PC-3 (cell line): ENCODE data around the gene EIPR1. TPM values are rescaled to one million over a fixed set of nuclear protein-coding genes. Genes with fewer than 3 reads are reported as not detected.

Source experiments
- ATAC-seq: fragments of 200-7000 bp; cut with Tn5 transposase; 2 replicates; pipeline ENCODE4 v1.9.1; 2020; ENCODE audit warnings: mild to moderate bottlenecking, moderate library complexity
- BruUV-seq: library from RNA; stranded (reverse); fragments of 400-500 nt; replicated peaks from 2 replicates; lab custom pipeline; 2021; lab: Mats Ljungman, UMichigan
- CTCF ChIA-PET: fragments of 300-600 bp; sonication (Branson Sonifier 250); formaldehyde crosslinking; loops from one replicate; lab custom pipeline; 2022; ENCODE audit warnings: antibody characterized with exemption; lab: Charles Lee
- POLR2A ChIA-PET: fragments of 300-600 bp; sonication (Branson Sonifier 250); formaldehyde crosslinking; loops from one replicate; lab custom pipeline; 2022; ENCODE audit warnings: antibody characterized with exemption; ENCODE audit not compliant: unreplicated experiment; lab: Charles Lee
- DNase-seq: peaks from one replicate; pipeline ENCODE4 v3.0.0-alpha.2; 2015
- H2AFZ ChIP-seq: fragments of 300-600 bp; sonication (generic); 2 replicates; pipeline ENCODE4 v1.6.0; 2016; ENCODE audit warnings: antibody characterized with exemption, low read length
- H3F3A ChIP-seq: fragments of 300-600 bp; sonication (generic); one replicate; pipeline ENCODE4 v1.6.0; 2017; ENCODE audit warnings: antibody characterized with exemption, low read length, control low read depth, mild to moderate bottlenecking; ENCODE audit not compliant: unreplicated experiment
- H3K27ac ChIP-seq: fragments of 300-600 bp; sonication (generic); 2 replicates; pipeline ENCODE4 v1.5.1; 2016; ENCODE audit warnings: mild to moderate bottlenecking, low read length
- H3K27me3 ChIP-seq: fragments of 300-600 bp; sonication (generic); 2 replicates; pipeline ENCODE4 v1.6.1; 2016; ENCODE audit warnings: low read length, mixed read lengths
- H3K36me3 ChIP-seq: fragments of 300-600 bp; sonication (generic); 2 replicates; pipeline ENCODE4 v1.6.1; 2016; ENCODE audit warnings: low read depth, mixed run types, low read length, mixed read lengths
- H3K4me1 ChIP-seq: fragments of 300-600 bp; sonication (generic); 2 replicates; pipeline ENCODE4 v1.5.1; 2016; ENCODE audit warnings: low read length; ENCODE audit not compliant: insufficient read depth
- H3K4me2 ChIP-seq: fragments of 300-600 bp; sonication (generic); 2 replicates; pipeline ENCODE4 v1.6.0; 2016; ENCODE audit warnings: low read length
- H3K4me3 ChIP-seq: fragments of 300-600 bp; sonication (generic); 2 replicates; pipeline ENCODE4 v1.5.1; 2016; ENCODE audit warnings: mild to moderate bottlenecking, low read length, mixed read lengths
- H3K79me2 ChIP-seq: fragments of 300-600 bp; sonication (generic); 2 replicates; pipeline ENCODE4 v1.6.1; 2017; ENCODE audit warnings: low read length, mixed read lengths
- H3K9ac ChIP-seq: fragments of 300-600 bp; sonication (generic); 2 replicates; pipeline ENCODE4 v1.6.0; 2016; ENCODE audit warnings: mild to moderate bottlenecking, low read length
- H3K9me2 ChIP-seq: fragments of 300-600 bp; sonication (generic); replicated peaks from 2 replicates; pipeline ENCODE4 v1.6.1; 2016; ENCODE audit warnings: mixed run types, low read length, mixed read lengths
- H3K9me3 ChIP-seq: fragments of 300-600 bp; sonication (generic); 2 replicates; pipeline ENCODE4 v1.6.1; 2016; ENCODE audit warnings: low read length, mixed read lengths
- H4K20me1 ChIP-seq: fragments of 300-600 bp; sonication (generic); 2 replicates; pipeline ENCODE4 v1.6.1; 2016; ENCODE audit warnings: low read length, mixed read lengths
- EZH2 ChIP-seq: fragments of 300-600 bp; sonication (generic); IDR thresholded peaks from one replicate; pipeline ENCODE4 v1.6.1; 2017; ENCODE audit warnings: antibody characterized with exemption, mild to moderate bottlenecking, low read length; ENCODE audit not compliant: unreplicated experiment
- EZH2phosphoT487 ChIP-seq: fragments of 300-600 bp; sonication (generic); IDR thresholded peaks from 2 replicates; pipeline ENCODE4 v1.6.1; 2018; ENCODE audit warnings: mild to moderate bottlenecking, antibody characterized with exemption, low read length, borderline replicate concordance
- intact Hi-C: fragments of 100-400 bp; cut with micrococcal nuclease; formaldehyde crosslinking; loops from 2 replicates; pipeline ENCODE4 v1.9.0; 2023
- total RNA-seq: library from RNA; depleted of rRNA; stranded (reverse); fragments of >200 nt; gene quantifications from 2 replicates; pipeline ENCODE4 v1.2.3, GENCODE V29; 2014
- TF ChIP-seq, protein P1 (sequence below): fragments of 300-600 bp; sonication (generic); conservative IDR thresholded peaks from 2 replicates; pipeline ENCODE4 v1.5.1; 2017; ENCODE audit warnings: antibody characterized with exemption, low read depth, mild to moderate bottlenecking, low read length

The EIPR1 gene
- total RNA-seq, 1 experiment from 2014 or later = 90.1 TPM

- no peak for DNase-seq
- intact Hi-C loops = no loop called here
- no peak overlapping the region for H3K4me2 ChIP-seq
- H3K27me3 ChIP-seq = no peaks in the 10 kb centered on the region
- no TSS peak for BruUV-seq
- TF ChIP-seq, protein P1, sequence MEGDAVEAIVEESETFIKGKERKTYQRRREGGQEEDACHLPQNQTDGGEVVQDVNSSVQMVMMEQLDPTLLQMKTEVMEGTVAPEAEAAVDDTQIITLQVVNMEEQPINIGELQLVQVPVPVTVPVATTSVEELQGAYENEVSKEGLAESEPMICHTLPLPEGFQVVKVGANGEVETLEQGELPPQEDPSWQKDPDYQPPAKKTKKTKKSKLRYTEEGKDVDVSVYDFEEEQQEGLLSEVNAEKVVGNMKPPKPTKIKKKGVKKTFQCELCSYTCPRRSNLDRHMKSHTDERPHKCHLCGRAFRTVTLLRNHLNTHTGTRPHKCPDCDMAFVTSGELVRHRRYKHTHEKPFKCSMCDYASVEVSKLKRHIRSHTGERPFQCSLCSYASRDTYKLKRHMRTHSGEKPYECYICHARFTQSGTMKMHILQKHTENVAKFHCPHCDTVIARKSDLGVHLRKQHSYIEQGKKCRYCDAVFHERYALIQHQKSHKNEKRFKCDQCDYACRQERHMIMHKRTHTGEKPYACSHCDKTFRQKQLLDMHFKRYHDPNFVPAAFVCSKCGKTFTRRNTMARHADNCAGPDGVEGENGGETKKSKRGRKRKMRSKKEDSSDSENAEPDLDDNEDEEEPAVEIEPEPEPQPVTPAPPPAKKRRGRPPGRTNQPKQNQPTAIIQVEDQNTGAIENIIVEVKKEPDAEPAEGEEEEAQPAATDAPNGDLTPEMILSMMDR = no peak
- no peak for TF ChIP-seq EZH2
- no peak for TF ChIP-seq EZH2phosphoT487
- no peaks in the 10 kb centered on the region for H4K20me1 ChIP-seq
- H3K79me2 ChIP-seq = no peaks in the 10 kb centered on the region
- ChIA-PET CTCF (no interaction called here), POLR2A (no interaction called here)
- no peak for ATAC-seq
- H3K9ac ChIP-seq = no peak overlapping the region
- no peaks in the 10 kb centered on the region for H3F3A ChIP-seq
- peaks cover 5% of the 10 kb centered on the region; the same call in 1 of the 2 replicates for H3K36me3 ChIP-seq
- no peak overlapping the region for H3K4me3 ChIP-seq
- no peak overlapping the region for H2AFZ ChIP-seq
- no peaks in the 10 kb centered on the region for H3K9me3 ChIP-seq
- H3K27ac ChIP-seq = no peak overlapping the region
- H3K4me1 ChIP-seq = no peaks in the 10 kb centered on the region
- no peaks in the 10 kb centered on the region for H3K9me2 ChIP-seq
Measured at GRCh38 chr2:3208591-3208990, 169.0 kb downstream of the EIPR1 start.

DNA sequence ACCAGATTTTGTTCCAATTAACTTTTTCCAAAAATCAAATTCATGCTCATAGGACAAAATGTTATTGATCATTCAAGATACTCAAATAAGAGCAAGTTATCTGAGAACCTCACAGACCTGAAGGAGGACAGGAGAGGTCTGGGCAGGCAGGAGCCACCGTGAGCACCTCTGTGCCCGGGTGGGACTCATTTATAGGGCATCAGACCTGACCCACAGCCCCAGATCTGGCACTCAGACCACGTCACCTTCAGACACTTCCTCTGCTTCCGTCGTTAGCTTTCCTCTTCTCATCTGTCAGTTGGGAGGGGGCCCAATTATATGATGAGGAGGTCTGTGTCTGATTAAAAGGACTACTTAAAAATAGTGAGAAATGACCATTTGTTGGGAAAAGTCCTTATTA, 169.4 kb downstream of the EIPR1 start:
- Histone ChIP-seq H3K9me2 (no peaks in the 10 kb centered on the region), H4K20me1 (no peaks in the 10 kb centered on the region), H3K9me3 (no peaks in the 10 kb centered on the region), H3K27me3 (no peaks in the 10 kb centered on the region), H3K9ac (no peak overlapping the region), H3K4me2 (no peak overlapping the region), H3F3A (no peaks in the 10 kb centered on the region), H3K27ac (no peak overlapping the region), H3K36me3 (peaks cover 5% of the 10 kb centered on the region; the same call in 1 of the 2 replicates), H3K4me1 (no peaks in the 10 kb centered on the region), H3K79me2 (no peaks in the 10 kb centered on the region), H2AFZ (no peak overlapping the region), H3K4me3 (no peak overlapping the region)
- ATAC-seq (no peak), DNase-seq (no peak)
- CTCF ChIA-PET = no interaction called here
- no TSS peak for BruUV-seq
- intact Hi-C loops = no loop called here
- TF ChIP-seq, protein P1 = no peak
- TF ChIP-seq EZH2 (no peak), EZH2phosphoT487 (no peak)
- POLR2A ChIA-PET = no interaction called here

DNA sequence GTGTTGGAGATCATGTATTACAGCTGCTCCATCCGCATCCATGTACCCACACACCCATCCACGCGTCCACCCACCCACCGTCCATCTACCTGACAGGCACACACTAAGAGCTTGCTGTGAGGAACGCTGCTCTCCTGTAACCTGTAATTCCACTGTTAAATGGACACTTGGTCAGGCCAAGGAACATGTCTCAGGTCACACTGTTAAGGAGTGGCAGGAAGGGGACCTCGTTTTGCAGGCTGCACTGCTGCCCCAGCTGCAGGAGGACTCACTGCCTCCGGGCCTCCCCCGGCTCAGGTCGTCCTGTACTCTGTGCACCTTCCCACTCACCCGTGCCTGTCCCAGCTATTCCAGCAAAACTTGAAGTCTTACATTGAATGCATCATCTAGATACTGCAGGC, 170.5 kb downstream of the EIPR1 start:
- H4K20me1 ChIP-seq = no peaks in the 10 kb centered on the region
- H2AFZ ChIP-seq = no peak overlapping the region
- ChIA-PET POLR2A (no interaction called here), CTCF (no interaction called here)
- TF ChIP-seq, protein P1 = no peak
- TF ChIP-seq EZH2 = no peak
- no peak for TF ChIP-seq EZH2phosphoT487
- H3K9me3 ChIP-seq = no peaks in the 10 kb centered on the region
- H3K36me3 ChIP-seq = peaks cover under 1% of the 10 kb centered on the region; the same call in 1 of the 2 replicates
- ATAC-seq = no peak
- BruUV-seq = no TSS peak
- no peaks in the 10 kb centered on the region for H3F3A ChIP-seq
- no peaks in the 10 kb centered on the region for H3K4me1 ChIP-seq
- no peak overlapping the region for H3K4me2 ChIP-seq
- H3K27ac ChIP-seq = no peak overlapping the region
- intact Hi-C loops = no loop called here
- no peaks in the 10 kb centered on the region for H3K79me2 ChIP-seq
- no peaks in the 10 kb centered on the region for H3K9me2 ChIP-seq
- no peaks in the 10 kb centered on the region for H3K27me3 ChIP-seq
- no peak for DNase-seq
- H3K4me3 ChIP-seq = no peak overlapping the region
- no peak overlapping the region for H3K9ac ChIP-seq
